ELF-1 (cell line): ENCODE measurements around the gene SLC38A1.
"Not testable (repeated sequence)": the region's sequence is repeated elsewhere in the genome, so short reads cannot be mapped to it uniquely, and the experiment has no call there.

Experiments used
- DNase-seq: peaks from one replicate; pipeline ENCODE4 v3.0.0-alpha.2; 2016; ENCODE audit warnings: low read depth, low spot score

SLC38A1 gene

GRCh38 chr12:46264057-46264456 lies 4.8 kb downstream of the SLC38A1 start:
- DNase-seq = no peak

DNA sequence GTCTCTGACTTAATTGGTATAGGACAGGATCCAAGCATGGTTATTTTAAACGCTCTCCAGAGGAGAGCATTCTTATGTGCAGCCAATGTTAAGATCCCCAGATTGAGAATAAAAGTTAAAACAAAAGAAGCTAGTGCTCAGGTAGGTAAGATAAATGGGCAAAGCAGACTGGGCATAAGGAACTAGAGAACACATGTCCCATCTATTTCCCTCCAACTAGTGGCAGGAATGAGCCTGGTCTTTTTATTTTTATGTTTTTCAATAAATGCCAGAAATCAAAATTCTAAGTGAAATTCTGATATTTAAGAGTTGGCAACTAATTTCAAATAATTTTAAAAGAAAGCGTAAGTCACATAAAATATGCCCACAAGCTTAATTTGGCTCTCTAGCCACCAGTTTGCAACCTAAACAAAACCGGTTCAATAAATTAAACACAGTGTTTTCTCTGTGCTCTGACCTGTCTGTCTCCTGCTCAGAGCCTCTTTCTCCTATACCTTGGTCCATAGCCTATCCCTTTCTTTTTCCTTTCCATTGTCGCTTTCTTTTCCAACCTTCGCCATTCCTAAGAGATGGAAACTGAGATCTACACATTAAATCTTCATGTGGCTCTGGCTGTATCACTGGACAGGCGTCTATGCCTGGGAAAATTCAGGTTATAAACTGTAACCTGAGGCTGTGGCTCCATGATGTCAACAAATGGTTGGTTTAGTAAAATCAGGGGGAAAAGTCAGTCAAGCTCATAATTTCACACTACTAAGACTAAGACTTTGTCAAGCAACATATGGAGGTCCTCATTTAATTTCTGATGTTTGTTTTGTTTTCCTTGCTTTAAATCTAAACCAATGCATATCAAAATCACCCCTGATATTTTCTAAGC lies 5.5 kb downstream of the SLC38A1 start:
- DNase-seq = no peak

- peak; percentile 60 for DNase-seq
Observed at GRCh38 chr12:46261646-46262045, 7.2 kb downstream of the SLC38A1 start.

- peak; percentile 60 for DNase-seq
Observed at GRCh38 chr12:46260913-46261476, 7.8 kb downstream of the SLC38A1 start.

GRCh38 chr12:46260124-46260912 lies 8.5 kb downstream of the SLC38A1 start:
- peak; percentile 68 for DNase-seq

DNA sequence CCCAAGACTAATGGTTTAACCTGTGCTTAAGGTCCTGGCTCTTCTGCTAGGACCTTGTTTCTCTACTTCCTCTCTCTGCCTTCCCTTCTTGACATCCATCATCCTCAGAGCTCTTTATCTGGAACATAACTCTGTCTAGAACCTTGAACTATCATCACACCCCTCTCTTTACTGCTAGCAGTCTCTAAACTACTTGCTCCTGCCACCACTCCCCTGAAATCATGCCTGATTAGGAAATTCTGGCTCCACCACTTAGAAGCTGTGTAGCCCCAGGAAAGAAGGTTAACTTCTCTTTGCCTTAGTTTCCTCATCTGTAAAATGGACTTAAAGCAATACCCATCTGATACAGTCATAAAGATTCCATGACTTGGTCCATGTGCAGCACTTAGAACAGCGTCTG lies 9.1 kb downstream of the SLC38A1 start:
- no peak for DNase-seq

DNA sequence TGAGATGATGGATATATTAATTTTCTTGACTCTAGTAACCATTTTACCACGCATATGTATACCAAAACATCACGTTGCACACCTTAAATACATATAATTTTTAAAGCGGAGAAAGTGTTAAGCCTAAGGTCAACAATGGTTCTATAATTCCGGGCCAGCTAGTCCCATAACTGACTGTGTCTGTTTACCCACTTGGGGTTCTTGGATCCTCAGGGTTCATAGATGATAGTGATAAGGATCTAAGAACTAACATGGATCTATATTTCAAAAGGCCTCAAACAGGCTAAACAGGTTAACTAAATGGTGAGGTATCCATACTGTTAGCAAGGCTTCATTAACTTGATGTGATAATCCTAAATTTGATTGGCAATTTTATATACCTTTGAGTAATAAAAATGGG lies 9.8 kb downstream of the SLC38A1 start:
- DNase-seq = no peak

DNA sequence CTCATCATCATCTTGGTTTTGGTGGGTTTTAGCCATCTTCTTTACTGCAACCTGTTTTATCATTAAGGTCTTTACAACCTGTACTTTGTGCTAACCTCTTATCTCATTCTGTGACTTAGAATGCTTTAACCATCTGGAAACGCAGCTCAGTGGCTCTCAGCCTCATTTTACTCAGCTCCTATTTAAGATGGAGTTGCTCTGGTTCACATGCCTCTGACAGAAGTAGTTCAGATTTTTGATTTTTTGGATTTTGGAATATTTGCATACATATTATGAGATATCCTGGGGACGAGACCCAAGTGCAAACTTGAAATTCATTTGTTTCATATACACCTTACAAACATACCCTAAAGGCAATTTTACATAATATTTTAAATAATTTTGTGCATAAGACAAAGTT lies 10.7 kb downstream of the SLC38A1 start:
- no peak for DNase-seq

GRCh38 chr12:46256942-46257341 lies 11.9 kb downstream of the SLC38A1 start:
- peak; percentile 43 for DNase-seq

DNA sequence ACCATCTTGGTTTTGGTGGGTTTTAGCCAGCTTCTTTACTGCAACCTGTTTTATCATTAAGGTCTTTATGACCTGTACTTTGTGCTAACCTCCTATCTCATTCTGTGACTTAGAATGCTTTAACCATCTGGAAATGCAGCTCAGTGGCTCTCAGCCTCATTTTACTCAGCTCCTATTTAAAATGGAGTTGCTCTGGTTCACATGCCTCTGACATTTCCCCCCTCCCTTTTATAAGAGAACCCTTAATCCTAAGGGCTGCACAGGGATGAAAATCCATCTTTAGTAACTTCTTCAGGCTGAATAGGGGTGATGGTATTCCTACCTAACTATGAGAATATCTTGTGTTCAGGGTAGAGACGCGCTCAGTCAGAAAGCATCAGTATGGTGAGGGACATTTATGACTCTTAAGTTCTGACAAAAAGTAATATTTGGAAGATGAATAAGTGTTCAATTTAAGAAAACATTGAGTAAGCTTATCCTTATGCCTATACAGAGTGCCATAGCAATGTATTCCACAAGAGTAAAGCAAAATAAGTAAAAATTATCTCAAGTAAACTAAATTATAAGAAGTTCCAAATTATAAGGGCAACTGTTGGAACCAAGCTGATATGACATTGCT lies 15.2 kb downstream of the SLC38A1 start:
- DNase-seq = no peak

DNA sequence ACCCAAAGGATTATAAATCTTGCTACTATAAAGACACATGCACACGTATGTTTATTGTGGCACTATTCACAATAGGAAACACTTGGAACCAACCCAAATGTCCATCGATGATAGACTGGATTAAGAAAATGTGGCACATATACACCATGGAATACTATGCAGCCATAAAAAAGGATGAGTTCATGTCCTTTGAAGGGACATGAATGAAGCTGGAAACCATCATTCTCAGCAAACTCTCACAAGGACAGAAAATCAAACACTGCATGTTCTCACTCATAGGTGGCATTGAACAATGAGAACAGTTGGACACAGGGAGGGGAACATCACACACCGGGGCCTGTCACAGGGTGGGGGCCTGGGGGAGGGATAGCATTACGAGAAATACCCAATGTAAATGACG lies 16.8 kb downstream of the SLC38A1 start:
- DNase-seq = not testable (repeated sequence)

DNA sequence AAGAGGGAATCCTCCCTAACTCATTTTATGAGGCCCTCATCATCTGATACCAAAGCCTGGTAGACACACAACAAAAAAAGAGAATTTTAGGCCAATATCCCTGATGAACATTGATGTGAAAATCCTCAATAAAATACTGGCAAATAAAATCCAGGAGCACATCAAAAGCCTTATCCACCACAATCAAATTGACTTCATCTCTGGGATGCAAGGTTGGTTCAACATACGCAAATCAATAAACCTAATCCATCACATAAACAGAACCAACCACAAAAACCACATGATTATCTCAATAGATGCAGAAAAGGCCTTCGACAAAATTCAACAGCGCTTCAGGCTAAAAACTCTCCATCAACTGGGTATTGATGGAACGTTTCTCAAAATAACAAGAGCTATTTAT lies 18.9 kb downstream of the SLC38A1 start:
- DNase-seq = not testable (repeated sequence)

- DNase-seq = no peak
Observed at GRCh38 chr12:46246021-46246700, 22.7 kb downstream of the SLC38A1 start.

DNA sequence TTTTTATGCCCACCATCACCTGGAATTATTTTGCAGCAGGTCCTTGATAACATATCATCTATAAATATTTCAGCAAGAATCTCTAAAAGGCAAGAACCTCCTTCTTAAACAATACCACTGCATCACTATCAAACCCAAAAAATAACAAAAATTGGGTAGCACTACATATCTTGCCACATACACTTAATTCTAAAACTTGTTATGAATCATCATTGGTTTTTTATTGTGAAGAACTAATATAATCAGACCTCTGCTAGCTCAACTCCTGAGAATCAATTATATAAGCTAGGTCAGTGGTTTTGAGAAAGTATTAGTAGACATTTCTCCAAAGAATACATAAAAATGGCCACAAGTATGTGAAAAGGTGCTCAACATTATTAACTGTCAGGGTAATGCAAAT lies 23.8 kb downstream of the SLC38A1 start:
- DNase-seq = no peak

- no peak for DNase-seq
Observed at GRCh38 chr12:46244273-46244915, 24.4 kb downstream of the SLC38A1 start.

DNA sequence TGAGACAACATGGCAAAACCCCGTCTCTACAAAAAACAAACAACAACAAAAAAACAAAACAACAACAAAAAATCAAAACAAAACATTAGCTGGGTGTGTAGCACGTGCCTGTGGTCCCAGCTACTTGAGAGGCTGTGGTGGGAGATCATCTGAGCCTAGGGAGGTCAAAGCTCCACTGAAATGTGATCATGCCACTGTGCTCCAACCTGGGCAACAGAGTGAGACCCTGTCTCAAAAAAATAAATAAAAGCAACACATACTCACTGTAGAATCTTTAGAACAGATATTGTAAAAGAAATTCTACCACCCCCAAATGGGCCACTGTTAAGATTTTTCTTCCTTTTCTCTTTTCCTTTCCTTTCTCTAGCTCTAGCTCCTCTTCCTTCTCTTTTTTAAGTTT lies 26.3 kb downstream of the SLC38A1 start:
- DNase-seq = no peak

- no peak for DNase-seq
Observed at GRCh38 chr12:46240436-46240835, 28.4 kb downstream of the SLC38A1 start.

DNA sequence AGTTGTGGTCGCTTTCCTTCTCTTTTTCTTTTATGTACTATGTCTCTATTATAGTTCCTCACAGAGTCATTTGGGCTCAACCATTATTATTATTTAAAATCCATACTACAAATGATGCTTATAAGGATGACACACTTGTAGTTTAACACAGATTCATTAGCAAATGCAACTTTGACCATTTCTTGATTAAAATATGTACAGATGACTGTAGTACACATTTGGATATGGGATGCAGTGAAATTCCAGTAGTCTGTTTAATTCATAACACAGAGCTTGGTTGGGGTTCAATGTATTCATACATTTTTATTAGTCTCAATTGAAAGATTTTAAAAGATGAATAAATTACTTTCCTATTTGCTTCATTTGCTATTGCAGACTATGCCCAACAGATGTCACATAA lies 30.0 kb downstream of the SLC38A1 start:
- no peak for DNase-seq

DNA sequence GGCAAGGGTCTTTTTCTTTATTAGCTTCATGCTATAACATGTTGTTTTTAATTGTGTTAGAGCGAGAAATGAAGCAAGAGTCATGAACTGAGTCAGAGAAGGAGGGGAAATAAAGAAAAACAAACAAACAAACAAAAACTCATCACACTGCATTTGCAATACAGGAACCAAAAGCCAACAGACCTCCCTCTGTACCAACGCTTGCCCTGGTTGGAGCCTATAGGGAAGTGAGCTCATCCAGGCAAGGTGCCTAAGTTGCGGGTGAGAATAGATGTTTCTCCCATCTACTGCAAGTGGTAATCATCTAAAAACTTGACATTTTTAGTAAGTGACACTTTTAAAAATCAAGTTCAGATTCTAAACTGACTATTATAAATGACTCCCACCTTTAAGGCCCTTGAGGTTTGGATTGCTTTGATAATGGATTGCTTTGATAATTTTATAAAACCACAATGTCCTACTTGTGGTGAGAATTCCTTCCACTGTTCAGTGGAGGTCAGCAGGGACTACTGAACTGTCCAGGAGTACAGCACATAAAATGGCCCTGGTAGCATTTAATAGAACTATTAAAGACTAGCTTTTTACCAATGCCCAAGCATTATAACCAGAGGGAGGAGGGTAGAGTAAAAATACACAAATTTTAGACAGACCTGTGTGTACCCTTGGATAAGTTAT lies 31.3 kb downstream of the SLC38A1 start:
- no peak for DNase-seq

DNA sequence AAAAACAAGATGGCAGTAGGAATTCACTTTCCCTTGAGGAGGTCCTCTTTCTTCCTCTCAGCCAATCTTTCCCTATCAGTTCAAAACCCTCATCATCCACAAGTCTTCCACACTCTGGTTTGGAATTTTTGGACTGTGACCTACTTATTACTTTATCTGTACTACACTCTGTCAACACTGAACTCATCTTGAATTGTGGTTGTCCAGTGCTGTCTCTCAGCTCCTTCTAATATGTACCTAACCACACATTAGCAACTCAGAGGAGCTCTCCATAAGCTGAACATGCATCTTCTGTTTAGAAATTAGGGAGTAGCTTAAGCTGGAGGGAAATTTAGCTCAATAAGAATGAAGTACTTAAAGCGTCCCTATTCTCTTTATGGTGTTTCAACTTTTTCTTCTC lies 34.8 kb downstream of the SLC38A1 start:
- no peak for DNase-seq
